GM12878 (cell line): ENCODE data around the gene TESK2. TPM values are rescaled to one million over a fixed set of nuclear protein-coding genes. Genes with fewer than 3 reads are reported as not detected.

Experiments
- ATAC-seq: fragments of 200-7000 bp; cut with Tn5 transposase; 3 replicates; pipeline ENCODE4 v1.9.1; 2020; ENCODE audit warnings: mild to moderate bottlenecking, moderate library complexity
- BruUV-seq: library from RNA; stranded (reverse); fragments of 400-500 nt; replicated peaks from 2 replicates; lab custom pipeline; 2021; lab: Mats Ljungman, UMichigan
- CTCF ChIA-PET: fragments of 300-600 bp; sonication (Branson Sonifier 250); formaldehyde crosslinking; extraction: SDS; loops from one replicate; lab custom pipeline; 2021; ENCODE audit warnings: inconsistent platforms; lab: Yijun Ruan, JAX
- POLR2A ChIA-PET: fragments of 350-600 bp; formaldehyde crosslinking; extraction: SDS; loops from one replicate; lab custom pipeline; 2021; ENCODE audit warnings: inconsistent platforms; lab: Charles Lee
- RAD21 ChIA-PET: fragments of 300-600 bp; sonication (Branson Sonifier 250); formaldehyde crosslinking; loops from one replicate; lab custom pipeline; 2023; ENCODE audit warnings: antibody characterized with exemption; ENCODE audit not compliant: unreplicated experiment; lab: Charles Lee
- SMC1A ChIA-PET: fragments of 300-600 bp; sonication (Branson Sonifier 250); formaldehyde crosslinking; loops from one replicate; lab custom pipeline; 2023; ENCODE audit not compliant: unreplicated experiment, uncharacterized antibody; lab: Charles Lee
- DNase-seq: peaks from one replicate; pipeline ENCODE4 v3.0.0-alpha.2; 2011; ENCODE audit warnings: low read depth, low spot score
- FAIRE-seq: peaks from 3 replicates; lab custom pipeline; 2011; peaks lifted over from hg19 to GRCh38; lab: Jason Lieb, UNC
- H2AFZ ChIP-seq: 2 replicates; pipeline ENCODE4 v1.6.0; 2011; ENCODE audit warnings: low read depth, low read length, control low read depth; ENCODE audit not compliant: control insufficient read depth
- H3K27ac ChIP-seq: 2 replicates; pipeline ENCODE4 v1.5.1; 2011; ENCODE audit warnings: control low read depth; ENCODE audit not compliant: control insufficient read depth, insufficient read depth
- H3K27me3 ChIP-seq, 2 experiments: replicated peaks in 1 of 2; 2 replicates each; pipeline versions ENCODE4 v1.6.0 to v1.6.1; 2011; ENCODE audit warnings: low read length in 1 of 2; ENCODE audit not compliant: control insufficient read depth in 2 of 2, insufficient read depth in 2 of 2
- H3K36me3 ChIP-seq, 2 experiments: 2 replicates each; pipeline ENCODE4 v1.5.1; 2011; ENCODE audit warnings: low read length in 1 of 2; ENCODE audit not compliant: control insufficient read depth in 2 of 2, insufficient read depth in 2 of 2
- H3K4me1 ChIP-seq: 2 replicates; pipeline ENCODE4 v1.6.1; 2011; ENCODE audit warnings: mild to moderate bottlenecking, low read length, moderate library complexity, mixed read lengths; ENCODE audit not compliant: control insufficient read depth, insufficient read depth
- H3K4me2 ChIP-seq: 2 replicates; pipeline ENCODE4 v1.6.0; 2011; ENCODE audit warnings: control low read depth; ENCODE audit not compliant: control insufficient read depth, insufficient read depth
- H3K4me3 ChIP-seq: fragments of 200-600 bp; sonication (generic); 2 replicates; pipeline ENCODE4 v1.5.1; 2016
- H3K79me2 ChIP-seq: 2 replicates; pipeline ENCODE4 v1.6.0; 2011; ENCODE audit warnings: low read length; ENCODE audit not compliant: control insufficient read depth, insufficient read depth
- H3K9ac ChIP-seq: 2 replicates; pipeline ENCODE4 v1.8.0; 2011; ENCODE audit warnings: low read length, control low read depth, mixed read lengths; ENCODE audit not compliant: control insufficient read depth, insufficient read depth
- H3K9me3 ChIP-seq: replicated peaks from 3 replicates; pipeline ENCODE4 v1.5.1; 2011; ENCODE audit warnings: mild to moderate bottlenecking, low read length; ENCODE audit not compliant: control insufficient read depth, insufficient read depth
- H4K20me1 ChIP-seq: 2 replicates; pipeline ENCODE4 v1.6.0; 2011; ENCODE audit not compliant: control insufficient read depth, insufficient read depth
- BCL11A ChIP-seq: IDR thresholded peaks from 2 replicates; pipeline ENCODE4 v1.6.1; 2011; ENCODE audit warnings: low read depth, low read length
- EED ChIP-seq: sonication (generic); IDR thresholded peaks from 2 replicates; pipeline ENCODE4 v1.6.1; 2016; ENCODE audit warnings: antibody characterized with exemption, low read depth
- IRF4 ChIP-seq: IDR thresholded peaks from 2 replicates; pipeline ENCODE4 v1.6.1; 2011; ENCODE audit warnings: low read depth, low read length
- POLR2A ChIP-seq: IDR thresholded peaks from 2 replicates; pipeline ENCODE4 v1.6.1; 2011; ENCODE audit warnings: low read depth, mild to moderate bottlenecking, low read length
- POLR2AphosphoS5 ChIP-seq: IDR thresholded peaks from 2 replicates; pipeline ENCODE4 v1.6.1; 2011; ENCODE audit warnings: mild to moderate bottlenecking, low read length, inconsistent platforms
- SREBF2 ChIP-seq: IDR thresholded peaks from 2 replicates; pipeline ENCODE4 v1.6.1; 2012; ENCODE audit warnings: mild to moderate bottlenecking, low read length
- ZNF274 ChIP-seq: IDR thresholded peaks from one replicate; pipeline ENCODE4 v1.8.0; 2011; ENCODE audit not compliant: insufficient read length, insufficient read depth
- WGBS: methylation state at CpG from one replicate; pipeline ENCODE4 v1.1.6; 2016; ENCODE audit warnings: low lambda C conversion rate; ENCODE audit not compliant: insufficient replicate concordance, insufficient coverage; ENCODE audit errors: missing lambda C conversion rate; 5-methylcytosine and 5-hydroxymethylcytosine counted together
- in situ Hi-C: fragments of 300-500 bp; cut with MboI; formaldehyde crosslinking; loops from 9 replicates; pipeline ENCODE4 v1.14.3; 2018; ENCODE audit warnings: mixed read lengths
- intact Hi-C: fragments of 100-400 bp; cut with micrococcal nuclease; formaldehyde crosslinking; loops from one replicate; pipeline ENCODE4 v1.14.2; 2022; ENCODE audit not compliant: unreplicated experiment
- polyA plus RNA-seq, 11 experiments: library from polyadenylated mRNA; depleted of rRNA in 4 of 11; unstranded in 6 of 11; stranded (reverse) in 5 of 11; fragments of >200 nt; fragmentation: Nextera tagmentation in 4 of 11; fragmentation: Illumina TruSeq in 1 of 11; extraction: Ambion mirVana in 4 of 11; extraction: Trizol in 1 of 11; gene quantifications; 1 replicate in 1 of 11; 2 replicates in 10 of 11; pipeline versions ENCODE4 v1.2.1 to v1.2.3, GENCODE V29; 2011 to 2016; ENCODE audit warnings: inconsistent platforms in 2 of 11, missing spikeins in 2 of 11, low read depth in 1 of 11
- total RNA-seq, 4 experiments: library from RNA; depleted of rRNA in 3 of 4; stranded (reverse); fragments of >200 nt in 3 of 4; fragmentation: Illumina TruSeq in 1 of 4; extraction: Trizol in 1 of 4; gene quantifications; 2 replicates each; pipeline versions ENCODE4 v1.2.1 to v1.2.3, GENCODE V29; 2013 to 2021
- TF ChIP-seq, protein P1 (sequence below): fragments of 450-650 bp; IDR thresholded peaks from 2 replicates; pipeline ENCODE4 v1.6.1; 2017; ENCODE audit warnings: antibody characterized with exemption, mild to moderate bottlenecking, moderate library complexity

The TESK2 gene
- total and polyA plus RNA-seq, 10 of the 15 experiments (the other 5 are each of a cell fraction or from before 2014, with no cell fraction given) = 2.2 to 10.0 (median 5.7) TPM

DNA sequence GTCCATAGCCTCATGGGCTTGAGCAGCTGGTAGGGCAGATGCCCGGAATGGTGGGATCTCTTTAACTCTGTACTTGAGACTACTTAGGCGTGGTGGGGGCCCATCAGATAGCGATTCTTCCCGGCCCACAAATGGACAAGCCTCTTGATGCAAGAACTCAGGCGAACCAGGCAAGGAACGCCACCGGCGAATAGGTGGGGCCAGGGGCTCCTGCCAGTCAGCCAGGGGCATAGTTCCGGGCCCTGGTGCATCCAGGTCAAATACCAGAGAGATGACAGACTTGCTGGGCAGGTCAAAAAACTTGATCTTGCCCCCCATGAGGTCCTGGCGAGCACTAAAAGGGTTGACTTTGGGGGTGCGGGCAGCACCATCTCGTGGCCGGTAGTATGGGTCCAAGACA, 145.9 kb downstream of the TESK2 start:
- WGBS = 98% methylated on average over 13 of the region's 13 CpGs
- no peaks in the 10 kb centered on the region for H3K27me3 ChIP-seq
- peaks cover 25% of the 10 kb centered on the region for H3K79me2 ChIP-seq
- H3K4me2 ChIP-seq = no peak overlapping the region
- no peaks in the 10 kb centered on the region for H3K9me3 ChIP-seq
- POLR2A ChIA-PET = interaction anchor here (0.9 kb wide), 1 partner anchor 25 kb away, joined by 3 read pairs; no protein-coding TSS in a partner anchor
- FAIRE-seq (no peak), DNase-seq (no peak), ATAC-seq (no peak)
- TF ChIP-seq ZNF274 = no peak
- no peak for TF ChIP-seq SREBF2
- no peak for TF ChIP-seq EED
- no peak for TF ChIP-seq IRF4
- no peak for TF ChIP-seq BCL11A
- BruUV-seq = no TSS peak
- H3K27ac ChIP-seq = no peak overlapping the region
- H3K4me3 ChIP-seq = no peak overlapping the region
- no peaks in the 10 kb centered on the region for H4K20me1 ChIP-seq
- peaks cover 11% of the 10 kb centered on the region for H3K4me1 ChIP-seq
- peaks cover 19 to 27% of the 10 kb centered on the region in 2 experiments for H3K36me3 ChIP-seq
- CTCF ChIA-PET = interaction anchor here (1.6 to 6.6 kb wide), 3 partner anchors 40 to 148 kb away, joined by 3 to 94 read pairs (median 25); partner anchors contain the start of gene TESK2
- no peak overlapping the region for H2AFZ ChIP-seq
- RAD21 ChIA-PET = interaction anchor here (1.4 kb wide), 1 partner anchor 15 kb away, joined by 5 read pairs; no protein-coding TSS in a partner anchor
- intact Hi-C loops (no loop called here), in situ Hi-C loops (no loop called here)
- no peak overlapping the region for H3K9ac ChIP-seq
- SMC1A ChIA-PET = interaction anchor here (1.6 to 7.9 kb wide), 2 partner anchors 18 to 155 kb away, joined by 3 to 49 read pairs; partner anchors contain the start of genes CCDC163, HPDL and MMACHC

- ChIA-PET CTCF (interaction anchor here (0.6 to 6.6 kb wide), 2 partner anchors 21 to 149 kb away, joined by 3 to 94 read pairs; partner anchors contain the start of gene TESK2), POLR2A (interaction anchor here (0.9 kb wide), 1 partner anchor 24 kb away, joined by 3 read pairs; no protein-coding TSS in a partner anchor), SMC1A (interaction anchor here (0.7 to 7.9 kb wide), 7 partner anchors 10 to 330 kb away, joined by 3 to 49 read pairs (median 3); partner anchors contain the start of genes CCDC163, HPDL and MMACHC), RAD21 (no interaction called here)
- Histone ChIP-seq H3K27me3 (no peaks in the 10 kb centered on the region), H3K79me2 (peaks cover 29% of the 10 kb centered on the region), H3K27ac (no peak overlapping the region), H4K20me1 (no peaks in the 10 kb centered on the region), H2AFZ (no peak overlapping the region), H3K36me3 (peaks cover 19 to 27% of the 10 kb centered on the region in 2 experiments), H3K9me3 (no peaks in the 10 kb centered on the region), H3K4me2 (no peak overlapping the region), H3K4me1 (peaks cover 11% of the 10 kb centered on the region), H3K4me3 (no peak overlapping the region), H3K9ac (no peak overlapping the region)
- FAIRE-seq = no peak
- BruUV-seq = no TSS peak
- in situ Hi-C loops (no loop called here), intact Hi-C loops (loop anchor here (5.0 kb wide), 1 partner anchor 332 kb away; the partner anchor contains the start of genes HECTD3 and UROD)
- no peak for ATAC-seq
- TF ChIP-seq POLR2A = peak; percentile 52
- peak; percentile 68; the same call in 1 of the 2 replicates for TF ChIP-seq POLR2AphosphoS5
- TF ChIP-seq, protein P1, sequence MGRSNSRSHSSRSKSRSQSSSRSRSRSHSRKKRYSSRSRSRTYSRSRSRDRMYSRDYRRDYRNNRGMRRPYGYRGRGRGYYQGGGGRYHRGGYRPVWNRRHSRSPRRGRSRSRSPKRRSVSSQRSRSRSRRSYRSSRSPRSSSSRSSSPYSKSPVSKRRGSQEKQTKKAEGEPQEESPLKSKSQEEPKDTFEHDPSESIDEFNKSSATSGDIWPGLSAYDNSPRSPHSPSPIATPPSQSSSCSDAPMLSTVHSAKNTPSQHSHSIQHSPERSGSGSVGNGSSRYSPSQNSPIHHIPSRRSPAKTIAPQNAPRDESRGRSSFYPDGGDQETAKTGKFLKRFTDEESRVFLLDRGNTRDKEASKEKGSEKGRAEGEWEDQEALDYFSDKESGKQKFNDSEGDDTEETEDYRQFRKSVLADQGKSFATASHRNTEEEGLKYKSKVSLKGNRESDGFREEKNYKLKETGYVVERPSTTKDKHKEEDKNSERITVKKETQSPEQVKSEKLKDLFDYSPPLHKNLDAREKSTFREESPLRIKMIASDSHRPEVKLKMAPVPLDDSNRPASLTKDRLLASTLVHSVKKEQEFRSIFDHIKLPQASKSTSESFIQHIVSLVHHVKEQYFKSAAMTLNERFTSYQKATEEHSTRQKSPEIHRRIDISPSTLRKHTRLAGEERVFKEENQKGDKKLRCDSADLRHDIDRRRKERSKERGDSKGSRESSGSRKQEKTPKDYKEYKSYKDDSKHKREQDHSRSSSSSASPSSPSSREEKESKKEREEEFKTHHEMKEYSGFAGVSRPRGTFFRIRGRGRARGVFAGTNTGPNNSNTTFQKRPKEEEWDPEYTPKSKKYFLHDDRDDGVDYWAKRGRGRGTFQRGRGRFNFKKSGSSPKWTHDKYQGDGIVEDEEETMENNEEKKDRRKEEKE = no peak
- WGBS = 97% methylated on average over 2 of the region's 2 CpGs
- DNase-seq = no peak
Measured at GRCh38 chr1:45344499-45344898, 146.5 kb downstream of the TESK2 start.
